Activated CD4-positive, alpha-beta T cell treated with anti-CD3 and anti-CD28 coated beads for 48 hours (primary cell): ENCODE results near the gene EXO5.
"Not testable (repeated sequence)": the region's sequence is repeated elsewhere in the genome, so short reads cannot be mapped to it uniquely, and the experiment has no call there.

Experiments used
- DNase-seq: peaks from one replicate; pipeline ENCODE4 v3.0.0-alpha.2; 2020

Gene EXO5

DNA sequence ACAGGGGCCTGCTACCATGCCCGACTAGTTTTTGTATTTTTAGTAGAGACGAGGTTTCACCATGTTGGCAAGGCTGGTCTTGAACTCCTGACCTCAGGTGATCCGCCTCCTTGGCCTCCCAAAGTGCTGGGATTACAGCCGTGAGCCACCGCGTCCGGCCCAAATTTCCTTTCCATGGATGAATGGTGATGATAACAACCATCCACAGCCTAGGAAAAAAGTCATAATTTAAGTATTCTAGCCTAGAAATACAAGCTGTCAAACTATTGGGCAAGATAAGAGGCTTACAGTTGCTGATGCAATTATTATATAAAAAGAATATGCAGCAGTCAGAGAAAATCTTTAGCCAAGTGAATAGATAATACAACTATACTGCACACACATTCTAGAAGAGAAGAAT is 46.2 kb downstream of the EXO5 start:
- DNase-seq, result not testable (repeated sequence)

DNA sequence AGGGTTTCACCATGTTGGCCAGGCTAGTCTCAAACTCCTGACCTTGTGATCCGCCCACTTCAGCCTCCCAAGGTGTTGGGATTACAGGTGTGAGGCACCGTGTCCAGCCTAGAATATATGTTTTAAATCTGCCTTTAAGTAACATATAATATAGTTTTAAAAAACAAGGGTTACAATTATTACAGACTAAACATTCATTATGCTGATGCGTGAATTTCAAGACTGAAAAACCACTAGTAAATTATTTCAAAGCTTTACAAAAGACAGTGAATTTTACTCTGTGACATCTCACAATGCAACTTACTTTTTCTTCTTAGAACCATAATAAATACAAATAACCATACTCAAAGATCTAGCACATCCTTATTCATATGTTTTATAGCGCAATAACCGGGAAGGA is 47.6 kb downstream of the EXO5 start:
- no peak for DNase-seq

DNA sequence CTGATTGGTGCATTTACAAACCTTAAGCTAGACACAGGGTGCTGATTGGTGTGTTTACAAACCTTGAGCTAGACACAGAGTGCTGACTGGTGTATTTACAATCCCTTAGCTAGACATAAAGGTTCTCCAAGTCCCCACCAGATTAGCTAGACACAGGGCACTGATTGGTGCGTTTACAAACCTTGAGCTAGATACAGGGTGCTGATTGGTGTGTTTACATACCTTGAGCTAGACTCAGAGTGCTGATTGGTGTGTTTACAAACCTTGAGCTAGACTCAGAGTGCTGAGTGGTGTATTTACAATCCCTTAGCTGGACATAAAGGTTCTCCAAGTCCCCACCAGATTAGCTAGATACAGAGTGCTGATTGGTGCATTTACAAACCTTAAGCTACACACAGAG is 49.7 kb downstream of the EXO5 start:
- not testable (repeated sequence) for DNase-seq

DNA sequence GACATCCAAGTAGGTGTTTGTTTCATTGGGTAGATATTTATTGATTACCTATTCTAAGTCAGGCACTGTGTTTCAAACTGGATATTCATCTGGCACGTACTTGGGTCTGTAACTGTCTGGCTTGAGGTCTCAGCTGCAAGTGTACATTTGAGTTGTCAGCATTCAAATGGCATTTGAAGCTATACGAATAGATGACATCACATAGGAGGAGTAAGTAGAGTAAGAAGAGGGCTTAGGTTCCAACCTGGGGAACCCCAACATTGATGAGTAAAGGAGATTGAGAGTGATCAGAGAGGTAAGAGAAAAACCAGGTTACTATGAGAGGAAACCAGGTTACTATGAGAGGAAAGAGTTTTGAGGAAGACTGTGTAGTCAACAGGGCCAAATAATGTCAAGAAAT is 53.6 kb downstream of the EXO5 start:
- DNase-seq, result no peak

DNA sequence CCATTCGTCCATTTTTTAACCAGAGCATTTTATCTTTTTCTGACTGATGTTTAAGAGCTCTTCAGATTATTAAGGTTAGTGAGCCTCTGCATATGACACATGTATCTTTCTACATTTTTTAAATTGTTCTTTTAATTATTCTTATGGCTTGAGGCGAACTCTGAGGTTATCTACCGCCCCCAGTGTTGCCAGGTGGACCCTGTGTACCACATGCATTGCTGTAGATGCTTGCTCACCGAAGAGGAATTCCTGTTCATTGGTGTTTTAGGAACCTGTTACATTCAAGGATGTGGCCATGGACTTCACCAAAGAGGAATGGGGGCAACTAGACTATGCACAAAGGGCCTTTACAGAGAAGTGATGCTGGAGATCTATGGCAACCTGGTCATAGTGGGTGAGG is 54.7 kb downstream of the EXO5 start:
- DNase-seq, result no peak

DNA sequence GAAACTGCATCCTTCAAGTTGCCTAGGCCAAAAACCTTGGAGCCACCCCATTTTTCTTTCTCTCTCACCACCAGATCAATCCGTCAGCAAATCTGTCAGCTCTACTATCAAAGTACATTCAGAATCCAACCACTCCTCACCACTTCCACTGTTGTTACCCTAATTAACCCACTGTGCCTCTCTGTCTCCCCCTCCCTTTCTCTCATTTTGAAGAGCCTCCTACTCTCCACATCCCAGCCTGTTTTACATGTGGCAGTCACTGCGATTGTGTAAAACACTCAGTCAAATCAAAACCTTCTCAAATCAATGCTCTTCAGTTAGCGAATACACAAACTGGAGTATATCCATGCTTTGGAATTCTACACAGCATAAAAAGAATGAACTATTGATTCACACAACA is 55.9 kb downstream of the EXO5 start:
- DNase-seq, result no peak

DNA sequence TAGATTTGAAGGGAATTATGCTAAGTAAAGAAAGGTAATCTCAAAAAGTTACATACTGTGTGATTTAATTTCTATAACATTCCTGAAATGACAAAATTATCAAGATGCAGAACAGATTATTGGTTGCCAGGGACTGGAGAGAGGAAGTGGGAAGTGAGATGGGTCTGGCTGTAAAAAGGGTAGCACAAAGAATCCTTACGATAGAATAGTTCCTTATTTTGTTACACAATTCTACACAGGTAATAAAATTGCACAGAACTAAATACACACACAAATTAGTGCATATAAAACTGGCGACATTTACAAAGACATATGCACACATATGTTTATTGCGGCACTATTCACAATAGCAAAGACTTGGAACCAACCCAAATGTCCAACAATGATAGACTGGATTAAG is 56.3 kb downstream of the EXO5 start:
- DNase-seq, result no peak
